ENCODE results near the gene ELK4.

Gene ELK4

GRCh38 chr1:205650241-205650640 lies 18.4 kb upstream of the ELK4 start:
- TF ChIP-seq SIN3A (IDR thresholded peaks at IDR 0.05; ENCODE audit: borderline replicate concordance, insufficient read depth, low read length) (no peak), REST (IDR thresholded peaks at IDR 0.05; ENCODE audit: insufficient read depth in 1 of 2, low read depth in 2 of 2, low read length in 2 of 2) (no peak), TAF1 (IDR thresholded peaks at IDR 0.05; ENCODE audit: borderline replicate concordance, insufficient read depth, low read length) (no peak), POLR2AphosphoS5 (IDR thresholded peaks at IDR 0.05; ENCODE audit: low read depth, low read length) (no peak), FOXP2 (optimal IDR thresholded peaks at IDR 0.05; ENCODE audit: borderline replicate concordance, extremely low read depth, extremely low read length, insufficient read depth) (no peak)

DNA sequence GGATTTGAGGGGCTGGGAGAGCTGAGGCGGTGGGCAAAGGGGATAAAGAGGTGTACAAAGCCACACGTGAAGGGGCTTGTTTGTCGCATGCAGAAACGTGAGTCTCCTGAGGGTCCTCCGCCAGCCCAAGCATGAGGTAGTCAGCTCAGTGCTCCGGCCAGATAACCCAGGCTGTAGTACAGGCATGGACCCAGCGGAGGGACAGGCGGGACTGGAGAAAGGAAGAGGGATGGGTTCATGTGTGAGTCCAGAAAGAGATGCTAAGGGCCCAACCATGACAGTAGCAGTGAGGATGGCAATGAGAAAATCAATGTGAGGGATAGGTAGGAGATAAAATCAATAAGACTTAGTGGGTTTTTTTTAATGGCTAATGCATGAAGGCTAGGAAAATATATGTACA lies 13.7 kb upstream of the ELK4 start:
- TF ChIP-seq SIN3A (IDR thresholded peaks at IDR 0.05; ENCODE audit: borderline replicate concordance, insufficient read depth, low read length), result no peak
- no peak for TF ChIP-seq TAF1 (IDR thresholded peaks at IDR 0.05; ENCODE audit: borderline replicate concordance, insufficient read depth, low read length)
- TF ChIP-seq REST (IDR thresholded peaks at IDR 0.05; ENCODE audit: insufficient read depth in 1 of 2, low read depth in 2 of 2, low read length in 2 of 2), result no peak
- TF ChIP-seq POLR2AphosphoS5 (IDR thresholded peaks at IDR 0.05; ENCODE audit: low read depth, low read length), result no peak
- no peak for TF ChIP-seq FOXP2 (optimal IDR thresholded peaks at IDR 0.05; ENCODE audit: borderline replicate concordance, extremely low read depth, extremely low read length, insufficient read depth)

DNA sequence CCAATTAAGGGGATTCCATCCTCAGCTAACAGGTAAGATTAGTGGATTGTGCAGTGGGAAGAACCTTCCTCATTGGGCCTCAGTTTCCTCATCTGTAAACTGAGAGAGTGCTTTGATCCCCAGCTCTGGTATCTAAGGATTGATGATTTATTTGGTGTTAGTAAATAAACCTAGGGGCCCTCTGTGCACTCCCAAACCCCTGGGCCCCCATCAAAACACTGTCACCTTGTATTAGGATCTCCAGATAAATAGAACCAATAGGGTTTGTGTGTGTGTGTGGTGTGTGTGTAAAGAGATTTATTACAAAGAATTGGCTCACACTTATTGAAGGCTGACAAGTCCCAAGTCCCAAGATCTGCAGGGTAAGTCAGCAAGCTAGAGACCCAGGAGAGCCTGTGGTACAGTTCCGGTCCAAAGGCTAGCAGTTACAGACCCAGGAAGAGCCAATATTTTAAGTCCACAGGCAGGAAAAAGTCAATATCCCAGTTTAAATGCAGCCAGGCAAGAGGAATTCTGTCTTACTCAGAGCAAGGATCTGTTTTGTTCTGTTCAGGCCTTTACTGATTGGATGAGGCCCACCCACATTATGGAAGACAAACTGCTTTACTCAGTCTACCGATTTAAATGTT lies 11.0 kb upstream of the ELK4 start:
- TF ChIP-seq POLR2AphosphoS5 (IDR thresholded peaks at IDR 0.05; ENCODE audit: low read depth, low read length) (no peak), FOXP2 (optimal IDR thresholded peaks at IDR 0.05; ENCODE audit: borderline replicate concordance, extremely low read depth, extremely low read length, insufficient read depth) (no peak), REST (IDR thresholded peaks at IDR 0.05; ENCODE audit: insufficient read depth in 1 of 2, low read depth in 2 of 2, low read length in 2 of 2) (no peak), TAF1 (IDR thresholded peaks at IDR 0.05; ENCODE audit: borderline replicate concordance, insufficient read depth, low read length) (no peak), SIN3A (IDR thresholded peaks at IDR 0.05; ENCODE audit: borderline replicate concordance, insufficient read depth, low read length) (no peak)

DNA sequence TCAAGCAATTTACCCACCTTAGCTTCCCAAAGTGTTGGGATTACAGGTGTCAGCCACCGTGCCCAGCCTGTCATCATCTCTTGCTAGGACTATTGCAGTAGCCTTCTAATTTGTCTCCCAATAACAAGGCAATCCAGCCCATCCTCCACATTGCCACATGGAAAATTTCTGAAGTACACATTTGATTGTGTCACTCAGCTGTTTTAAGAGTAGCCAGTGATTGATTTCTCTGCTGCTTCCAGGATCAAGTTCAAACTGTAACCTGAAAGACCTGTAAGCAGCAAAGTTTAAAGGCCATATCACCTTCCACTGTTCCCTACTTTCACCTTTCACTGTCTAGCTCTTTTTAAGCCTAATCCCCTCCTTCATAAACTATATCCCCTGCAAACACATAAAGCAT lies 7.8 kb upstream of the ELK4 start:
- no peak for TF ChIP-seq TAF1 (IDR thresholded peaks at IDR 0.05; ENCODE audit: borderline replicate concordance, insufficient read depth, low read length)
- TF ChIP-seq SIN3A (IDR thresholded peaks at IDR 0.05; ENCODE audit: borderline replicate concordance, insufficient read depth, low read length), result no peak
- TF ChIP-seq POLR2AphosphoS5 (IDR thresholded peaks at IDR 0.05; ENCODE audit: low read depth, low read length), result no peak
- TF ChIP-seq FOXP2 (optimal IDR thresholded peaks at IDR 0.05; ENCODE audit: borderline replicate concordance, extremely low read depth, extremely low read length, insufficient read depth), result no peak
- no peak for TF ChIP-seq REST (IDR thresholded peaks at IDR 0.05; ENCODE audit: insufficient read depth in 1 of 2, low read depth in 2 of 2, low read length in 2 of 2)
